NOMO-1 treated with dmso at 0.1 percent for 144 hours (cell line): ENCODE measurements around the gene INTS3.
"Not testable (repeated sequence)": the region's sequence is repeated elsewhere in the genome, so short reads cannot be mapped to it uniquely, and the experiment has no call there.

Experiments
- DNase-seq: peaks from one replicate; lab custom pipeline; 2025; ENCODE audit not compliant: unreplicated experiment; lab: John Stamatoyannopoulos, UW

The INTS3 gene

DNA sequence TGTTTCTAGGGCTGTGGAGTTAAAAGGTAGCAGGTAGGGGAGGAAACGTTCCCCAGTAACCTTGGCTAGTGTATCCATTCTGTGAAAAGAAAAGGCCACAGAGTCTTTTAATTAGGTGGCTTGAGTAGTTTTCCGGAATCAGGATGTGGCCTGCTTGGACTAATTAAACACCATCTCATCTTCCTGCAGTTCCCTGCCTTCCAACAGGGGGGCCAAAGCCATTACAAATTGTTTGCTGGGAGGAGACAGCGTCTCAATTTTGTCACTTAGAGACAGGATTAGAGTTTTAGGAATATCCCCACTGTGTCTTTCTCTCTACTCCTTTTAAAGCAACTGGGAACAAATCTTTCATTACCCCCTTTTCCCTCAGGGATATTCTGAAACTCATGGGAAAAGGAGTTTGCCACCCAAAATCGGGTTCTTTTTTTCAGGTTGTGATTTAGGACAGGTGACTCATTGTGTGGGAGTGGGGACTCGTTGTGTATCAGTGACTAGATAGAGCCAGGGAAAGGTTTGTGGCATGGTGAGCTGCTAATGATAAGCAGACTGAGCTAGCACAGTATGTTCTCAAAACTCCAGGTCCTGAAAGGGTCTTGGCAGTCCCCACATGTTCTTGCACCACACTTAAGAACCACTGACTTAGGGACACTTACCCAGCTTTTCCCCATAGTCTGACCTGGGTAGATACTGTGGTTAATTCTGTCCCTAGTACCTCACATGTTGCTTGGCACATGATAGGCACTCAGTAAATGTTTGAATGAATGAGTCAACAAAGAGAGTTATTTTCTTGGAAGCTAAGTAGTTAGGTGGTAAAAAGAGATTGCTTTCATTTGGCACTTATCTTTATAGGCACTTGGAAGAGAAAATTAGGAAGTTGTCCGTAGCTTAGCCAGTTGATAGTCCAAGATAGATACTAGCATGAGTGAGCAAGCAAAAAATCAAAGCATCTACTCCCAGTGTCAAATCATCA is 22.5 kb downstream of the INTS3 start:
- no peak for DNase-seq

DNA sequence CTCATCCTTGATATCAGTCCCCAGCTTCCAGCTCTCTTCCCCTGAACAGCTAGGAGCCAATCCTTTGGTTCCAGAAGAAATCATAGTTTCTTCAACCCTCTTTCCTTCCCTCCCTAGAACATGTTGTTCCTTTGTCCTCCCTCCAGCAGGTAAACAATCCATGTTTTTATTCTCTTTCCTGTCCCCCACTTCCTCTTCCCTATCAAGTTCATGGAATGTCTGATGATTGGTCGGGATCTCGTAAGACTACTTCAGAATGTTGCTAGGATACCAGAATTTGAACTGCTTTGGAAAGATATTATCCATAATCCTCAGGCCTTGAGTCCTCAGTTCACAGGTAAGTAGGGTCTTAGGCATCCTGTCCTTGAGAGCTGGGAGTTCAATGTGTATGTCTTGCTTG is 24.2 kb downstream of the INTS3 start:
- DNase-seq: no peak

DNA sequence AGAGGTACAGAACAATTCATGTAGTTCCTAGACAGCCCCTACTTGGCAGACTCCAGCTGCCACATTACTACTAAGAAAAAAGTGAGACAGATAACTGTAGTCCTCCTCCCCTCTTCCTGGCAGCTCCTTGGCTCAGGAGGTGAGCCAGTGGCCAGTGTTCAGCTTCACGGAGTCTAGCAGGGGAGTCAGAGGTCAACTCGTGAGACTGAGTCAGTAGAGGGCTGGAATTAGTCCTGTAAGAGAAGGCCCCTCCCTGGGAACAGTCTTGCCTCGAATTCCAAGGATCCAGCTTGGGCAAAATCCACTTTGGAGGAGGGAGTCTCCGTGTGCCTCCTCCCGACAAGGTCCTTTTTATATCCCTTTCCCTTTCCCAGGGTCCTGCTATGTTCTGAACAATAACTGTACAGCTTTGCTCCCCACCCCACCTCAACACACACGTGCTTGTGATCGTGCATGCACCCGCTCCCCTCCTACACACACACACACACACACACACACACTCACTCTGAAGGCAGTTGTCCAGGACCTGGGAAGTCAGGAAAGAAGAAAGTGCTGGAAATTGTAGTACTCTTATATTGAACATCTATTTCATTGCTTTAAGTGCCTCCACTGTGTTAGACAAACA is 24.8 kb downstream of the INTS3 start:
- DNase-seq: no peak

DNA sequence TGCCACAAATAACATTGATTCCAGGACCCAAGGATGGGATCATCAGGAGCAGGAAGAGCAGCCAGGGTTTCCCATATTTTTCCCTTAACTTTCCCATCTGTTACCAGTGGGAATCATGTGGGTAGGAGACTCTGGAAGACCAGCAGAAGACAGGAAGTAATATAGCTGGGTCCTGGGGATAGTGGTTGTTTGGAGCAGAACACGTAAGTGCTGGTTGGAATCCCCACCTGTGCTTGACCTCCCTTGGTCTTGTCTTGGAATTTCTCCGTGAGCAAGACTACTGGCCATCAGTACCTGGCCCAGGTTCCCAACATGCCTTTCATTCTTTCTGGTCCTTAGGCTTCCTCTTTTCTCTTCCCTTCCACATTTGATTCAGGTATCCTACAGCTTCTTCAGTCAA is 26.4 kb downstream of the INTS3 start:
- DNase-seq: no peak

DNA sequence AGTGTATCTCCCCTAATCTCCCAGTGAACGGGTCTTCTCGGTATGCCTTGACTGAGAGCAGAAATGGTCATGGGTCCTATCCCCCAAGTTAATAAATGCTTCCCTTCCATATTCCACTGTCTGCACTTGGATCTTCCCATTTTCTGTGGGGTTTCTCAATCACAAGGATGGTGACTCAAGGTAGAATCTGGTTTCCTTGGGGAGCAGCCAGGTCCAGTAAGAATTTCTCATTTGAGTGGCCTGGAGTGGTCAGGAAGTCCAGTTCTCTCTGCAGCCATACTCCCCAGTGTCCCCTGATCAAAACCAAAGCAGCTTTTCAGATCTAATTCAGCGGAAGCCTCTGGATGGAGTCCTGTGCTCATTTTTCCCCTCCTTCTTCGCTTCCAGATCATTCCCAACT is 32.6 kb downstream of the INTS3 start:
- DNase-seq: no peak

DNA sequence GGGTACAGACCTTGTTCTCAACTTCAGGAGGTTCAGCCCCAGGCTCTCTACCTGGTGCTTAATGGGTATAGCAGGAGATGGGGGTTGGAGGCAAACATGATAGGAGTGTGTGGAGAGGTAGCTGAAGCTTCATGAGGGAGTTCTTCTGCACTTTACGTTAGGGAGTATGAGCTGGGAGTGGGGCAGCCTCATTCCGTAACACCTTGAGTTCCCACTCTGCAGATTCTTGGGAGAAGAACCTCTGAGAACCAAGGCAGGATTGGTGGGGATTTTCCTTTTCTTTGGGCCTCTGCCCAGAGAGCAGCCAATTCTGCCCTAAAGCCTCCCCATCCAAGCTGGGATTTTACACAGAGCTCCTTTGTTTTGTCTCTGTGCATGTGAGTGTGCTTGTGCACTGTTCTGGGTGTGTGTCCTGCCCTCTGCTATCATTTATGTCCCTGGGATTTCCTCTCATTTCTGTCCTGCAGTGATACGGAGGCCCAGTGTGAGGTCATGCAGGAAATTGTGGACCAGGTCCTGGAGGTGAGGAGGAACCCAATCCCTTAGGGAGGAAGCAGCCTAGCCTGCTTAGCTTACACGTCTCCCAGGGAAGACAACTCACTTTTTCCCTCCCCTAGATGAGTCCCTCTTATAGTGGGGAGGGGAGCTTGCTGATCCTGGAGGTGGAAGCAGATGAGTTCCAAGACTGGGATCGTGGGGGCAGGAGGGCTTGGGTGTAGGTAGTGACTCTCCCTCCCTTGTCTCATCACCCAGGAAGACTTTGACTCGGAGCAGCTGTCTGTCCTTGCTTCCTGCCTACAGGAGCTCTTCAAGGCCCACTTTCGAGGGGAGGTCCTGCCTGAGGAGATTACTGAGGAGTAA is 35.7 kb downstream of the INTS3 start:
- DNase-seq: no peak

DNA sequence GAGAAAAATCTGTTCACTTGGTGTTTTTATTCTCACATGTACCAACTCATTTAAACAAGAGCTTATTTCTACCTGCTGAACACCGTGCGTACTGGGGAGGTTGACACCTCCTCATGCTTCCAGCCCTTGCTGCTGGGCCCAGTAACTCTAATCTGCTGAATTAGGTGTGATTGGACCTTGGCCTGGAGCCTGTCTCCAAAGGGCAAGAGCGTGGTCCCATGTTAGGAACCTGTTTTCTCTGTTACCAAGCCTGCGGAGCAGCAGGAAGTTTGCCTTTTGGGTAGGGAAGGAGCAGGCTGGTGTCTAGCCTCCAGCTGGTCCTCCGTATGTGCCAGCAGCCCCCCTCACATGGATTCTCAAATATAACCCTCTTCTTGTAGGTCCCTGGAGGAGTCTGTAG is 36.5 kb downstream of the INTS3 start:
- DNase-seq: no peak

DNA sequence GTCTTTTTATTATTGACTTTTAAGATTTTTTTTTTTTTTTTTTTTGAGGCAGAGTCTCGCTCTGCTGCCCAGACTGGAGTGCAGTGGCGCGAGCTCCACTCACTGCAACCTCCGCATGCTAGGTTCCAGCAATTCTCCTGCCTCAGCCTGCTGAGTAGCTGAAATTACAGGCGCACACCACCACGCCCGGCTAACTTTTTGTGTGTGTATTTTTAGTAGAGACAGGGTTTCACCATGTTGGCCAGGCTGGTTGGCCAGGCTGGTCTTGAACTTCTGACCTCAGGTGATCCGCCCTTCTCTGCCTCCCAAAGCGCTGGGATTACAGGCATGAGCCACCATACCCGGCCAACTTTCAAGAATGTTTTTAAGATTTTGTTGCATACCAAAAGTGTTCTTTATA is 38.8 kb downstream of the INTS3 start:
- DNase-seq: not testable (repeated sequence)

DNA sequence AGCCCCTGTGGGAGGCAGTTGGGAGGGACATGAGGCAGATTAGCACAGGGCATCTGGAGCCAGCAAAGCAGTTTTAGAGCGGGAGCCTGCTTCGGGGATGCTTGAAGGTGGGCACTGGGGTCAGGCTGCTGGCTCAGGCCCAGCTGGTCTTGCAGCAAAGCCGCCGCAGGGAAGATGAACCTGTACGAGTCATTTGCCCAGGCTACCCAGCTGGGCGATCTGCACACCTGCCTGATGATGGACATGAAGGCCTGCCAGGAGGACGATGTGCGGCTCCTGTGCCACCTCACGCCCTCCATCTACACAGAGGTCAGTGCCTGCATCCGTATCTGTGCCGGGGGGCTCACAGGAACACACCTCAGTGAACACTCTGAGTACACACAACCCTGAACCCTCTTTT is 39.7 kb downstream of the INTS3 start:
- no peak for DNase-seq

DNA sequence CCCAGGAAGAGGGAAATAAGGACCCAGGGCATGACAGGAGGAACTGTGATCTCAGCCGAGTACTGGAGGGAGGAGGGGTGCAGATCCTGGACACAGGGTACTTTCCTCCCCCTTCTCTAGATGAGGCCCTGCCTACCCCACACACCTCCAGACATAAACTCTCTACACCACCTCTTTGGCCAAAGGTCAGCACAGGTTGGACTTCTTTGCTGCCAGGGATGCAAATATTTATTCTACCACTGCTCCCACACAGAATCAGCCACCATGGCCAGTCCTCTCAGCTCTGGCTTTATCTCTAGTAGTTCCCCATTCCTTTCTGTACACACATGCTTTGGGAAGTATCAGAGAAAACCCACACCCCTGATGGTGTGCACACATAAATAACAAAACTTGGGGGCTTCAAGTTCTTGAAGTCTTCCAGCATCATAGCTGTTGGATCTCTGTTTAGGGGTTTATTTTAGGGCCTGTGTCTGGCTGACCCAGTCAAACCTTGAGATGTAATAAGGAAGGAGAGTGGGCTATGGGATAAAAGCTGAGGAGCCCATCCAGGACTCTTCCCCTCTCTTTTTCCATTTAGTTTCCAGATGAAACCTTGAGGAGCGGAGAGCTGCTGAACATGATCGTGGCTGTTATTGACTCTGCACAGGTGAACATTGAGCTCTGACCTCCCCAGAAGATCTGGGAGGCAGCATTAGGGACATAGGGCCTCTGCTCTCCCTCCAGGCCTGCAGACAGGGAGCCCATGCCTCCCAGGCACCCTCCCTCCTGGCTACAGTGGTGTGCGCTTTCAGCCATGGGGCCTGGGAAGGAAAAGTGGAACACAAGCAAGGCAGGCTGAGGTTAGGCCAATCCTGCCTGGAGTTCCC is 40.7 kb downstream of the INTS3 start:
- no peak for DNase-seq

DNA sequence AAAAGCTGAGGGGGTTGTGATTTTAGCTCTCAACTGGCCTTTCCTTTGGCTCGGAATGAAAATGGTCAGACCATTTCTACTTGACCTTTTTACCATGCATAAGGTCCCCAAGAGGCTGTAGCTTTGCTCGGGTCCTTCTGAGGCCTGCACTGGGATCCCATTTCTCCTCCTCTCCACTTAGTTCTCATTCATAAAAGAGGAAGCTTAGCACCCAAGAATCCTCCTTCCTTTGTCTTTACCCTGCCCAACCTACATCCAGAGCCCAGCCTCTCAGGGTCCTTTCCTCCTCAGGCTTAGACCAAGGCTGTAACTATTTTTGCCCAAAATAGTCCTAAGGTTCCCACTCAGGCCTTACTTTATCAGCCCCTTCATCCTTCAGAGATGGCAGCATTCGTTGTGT is 41.4 kb downstream of the INTS3 start:
- no peak for DNase-seq

DNA sequence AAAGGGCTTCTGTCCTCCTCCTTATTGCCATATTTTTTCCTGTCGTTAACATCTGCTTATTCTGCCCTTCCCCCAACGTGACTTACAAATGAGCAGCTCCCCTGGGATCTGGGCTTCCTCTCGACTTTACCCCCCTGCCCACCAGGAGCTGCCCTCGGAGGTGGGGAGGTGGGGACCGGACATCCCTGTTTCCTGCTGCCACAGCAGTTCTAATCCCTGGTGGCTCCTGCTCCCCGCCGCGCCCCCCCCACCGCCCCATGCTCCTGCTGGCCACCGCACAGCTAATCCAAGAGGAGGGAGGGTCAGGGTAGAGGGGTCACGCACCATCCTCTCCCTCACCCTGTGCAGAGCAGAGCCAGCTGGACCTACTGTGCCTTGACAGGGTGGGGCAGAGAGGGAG is 42.9 kb downstream of the INTS3 start:
- no peak for DNase-seq

DNA sequence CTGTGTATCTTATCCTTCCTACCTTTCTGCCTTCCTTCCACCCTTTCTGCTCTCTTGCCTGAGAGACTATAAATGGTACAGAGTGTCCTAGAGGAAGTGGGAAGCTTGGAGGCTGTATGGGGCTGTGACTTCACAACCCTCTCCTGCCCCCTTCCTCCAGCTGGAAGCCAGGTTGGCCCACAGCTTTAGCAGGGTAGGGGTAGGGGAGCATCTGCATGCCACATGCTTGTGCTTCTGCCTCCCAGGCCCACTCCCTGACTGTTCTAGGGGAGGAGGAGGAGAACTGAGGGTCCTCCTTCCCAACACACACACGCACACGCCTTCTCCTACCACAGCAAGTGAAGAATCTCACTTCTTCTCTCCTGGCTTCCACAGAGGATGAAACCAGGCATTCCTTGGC is 43.4 kb downstream of the INTS3 start:
- no peak for DNase-seq

DNA sequence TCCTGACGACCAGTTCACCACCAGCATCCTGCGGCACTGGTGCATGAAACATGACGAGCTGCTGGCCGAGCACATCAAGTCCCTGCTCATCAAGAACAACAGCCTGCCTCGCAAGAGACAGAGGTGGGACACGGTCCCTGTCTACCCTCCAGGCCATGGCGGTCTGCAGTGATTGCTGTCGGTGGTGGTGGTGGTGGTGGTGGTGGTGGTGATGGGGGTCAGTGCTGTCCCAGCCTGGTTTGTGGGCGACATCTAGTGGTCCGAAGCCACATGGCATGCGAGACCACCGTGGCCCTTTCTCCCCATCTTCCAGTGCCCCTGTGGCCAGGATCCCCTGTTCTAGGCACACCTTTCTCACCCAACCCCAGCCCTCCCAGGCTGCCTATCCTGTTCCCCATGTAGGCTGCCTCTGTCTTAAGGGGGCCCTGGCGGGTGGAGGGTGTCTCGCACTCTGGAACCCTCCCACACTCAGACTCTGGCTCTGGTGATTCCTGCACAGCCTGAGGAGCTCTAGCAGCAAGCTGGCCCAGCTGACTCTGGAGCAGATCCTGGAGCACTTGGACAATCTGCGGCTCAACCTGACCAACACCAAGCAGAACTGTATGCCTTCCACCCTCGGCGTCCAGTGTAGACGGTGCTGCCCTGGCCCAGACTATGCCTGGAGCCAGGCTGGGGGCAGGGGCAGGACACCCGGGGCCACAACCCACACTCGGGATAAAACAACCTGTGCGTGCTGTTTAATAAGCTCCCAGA is 44.2 kb downstream of the INTS3 start:
- no peak for DNase-seq

DNA sequence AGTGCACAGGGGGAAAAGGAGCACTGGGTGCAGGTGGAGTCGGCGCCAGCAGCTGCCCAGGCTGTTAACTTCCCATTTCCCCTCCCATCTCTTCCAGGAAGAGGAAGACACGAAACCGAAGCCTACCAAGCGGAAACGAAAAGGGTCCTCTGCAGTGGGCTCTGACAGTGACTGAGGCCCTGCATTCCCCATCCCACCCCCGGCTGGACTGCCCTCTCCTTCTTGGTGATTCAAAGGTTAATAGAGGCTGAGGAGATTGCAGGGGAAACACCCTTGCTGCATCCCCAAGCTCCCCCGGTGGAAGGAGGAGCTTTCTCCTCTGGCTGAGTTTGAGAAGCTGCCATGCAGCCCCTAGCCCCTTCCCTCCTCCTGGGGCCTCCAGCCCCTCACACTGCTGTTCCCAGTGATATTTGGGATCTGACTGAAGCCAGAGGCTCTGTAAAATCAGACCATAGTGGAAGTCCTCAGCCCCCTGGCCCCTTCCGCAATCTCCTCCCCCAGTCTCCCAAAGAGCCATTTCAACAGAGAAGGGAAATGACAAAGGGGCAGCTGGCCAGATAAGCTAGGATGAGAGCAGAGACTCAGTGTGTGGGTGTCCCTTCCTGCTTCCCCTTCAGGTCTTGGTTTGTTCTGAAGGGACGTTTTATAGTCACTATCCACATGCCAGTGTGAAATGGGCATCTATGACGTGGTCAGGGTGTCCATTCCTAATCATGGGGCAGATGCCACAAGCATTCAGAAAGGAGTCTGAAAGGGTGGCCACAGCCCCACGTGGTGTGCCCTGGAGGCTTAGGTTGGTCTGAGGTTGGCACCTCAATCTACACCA is 45.5 kb downstream of the INTS3 start:
- no peak for DNase-seq

DNA sequence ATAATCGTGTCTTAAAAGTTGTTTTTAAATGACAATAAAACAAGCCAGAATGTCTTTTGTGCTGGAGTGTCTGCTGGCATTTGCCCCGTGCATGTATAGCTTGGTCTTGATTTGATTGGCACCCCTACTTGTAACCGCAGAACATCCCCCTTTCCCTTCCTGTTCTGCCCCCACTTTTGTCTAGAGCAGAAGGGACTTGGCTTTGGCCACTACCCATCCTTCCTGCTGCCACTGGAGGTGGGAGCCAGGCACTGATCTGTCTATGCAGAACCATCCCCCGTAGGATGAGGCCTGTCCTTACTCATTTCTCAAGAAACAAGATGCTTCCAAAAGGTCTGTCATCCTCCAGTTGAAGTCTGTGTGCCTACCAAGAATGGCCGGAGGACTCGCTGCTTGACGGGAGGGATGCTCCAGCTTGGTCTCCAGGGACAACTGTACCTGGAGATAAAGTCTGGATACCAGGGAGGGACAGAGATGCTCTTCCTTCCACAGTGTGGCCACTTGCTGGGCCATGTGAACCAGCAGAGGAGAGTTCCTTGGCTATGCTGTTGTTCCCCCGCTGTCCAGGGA is 46.3 kb downstream of the INTS3 start:
- DNase-seq: no peak

DNA sequence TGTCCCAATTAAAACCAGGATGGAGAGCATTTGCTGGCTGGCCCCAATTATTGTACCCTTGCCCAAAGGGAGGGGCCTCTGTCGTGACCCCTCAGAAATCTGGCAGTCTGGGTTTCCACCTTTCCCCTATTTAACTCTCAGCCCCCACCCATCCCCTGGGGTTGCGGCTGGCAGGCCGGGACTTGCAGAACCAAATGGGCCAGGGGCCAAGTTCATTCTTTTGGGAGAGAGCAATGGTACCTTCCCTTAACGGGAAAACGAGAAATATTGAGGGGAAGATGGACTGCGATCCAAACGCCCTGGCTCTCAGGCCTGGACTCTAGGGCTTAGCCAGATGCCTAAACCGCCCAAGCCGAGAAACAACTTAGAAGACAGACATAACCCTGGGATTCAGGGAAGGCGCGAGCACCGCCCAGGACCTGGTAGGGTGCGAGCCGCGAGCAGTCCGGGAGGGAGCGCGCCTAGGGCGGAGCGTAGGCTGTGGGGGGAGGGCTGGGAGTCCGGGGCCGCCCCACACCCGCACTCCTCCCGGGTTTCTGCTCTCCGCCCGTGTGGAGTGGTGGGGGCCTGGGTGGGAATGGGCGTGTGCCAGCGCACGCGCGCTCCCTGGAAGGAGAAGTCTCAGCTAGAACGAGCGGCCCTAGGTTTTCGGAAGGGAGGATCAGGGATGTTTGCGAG is 47.1 kb downstream of the INTS3 start, which contains the start of gene SLC27A3:
SLC27A3 (plus strand) TSS at position 628 of the 678 bp plus-strand sequence. CDS start 91 bp downstream, outside the sequence.
- DNase-seq: no peak
